Stomach (tissue), 4 donors: ENCODE measurements around the gene SPINT2.

ENCODE experiments used
- CTCF ChIP-seq, 7 experiments: fragments of 450-650 bp in 4 of 7; fragments of 200-600 bp in 3 of 7; sonication (generic) in 3 of 7; IDR thresholded peaks; one replicate each; pipeline ENCODE4 v1.5.1; 2016 to 2019; ENCODE audit warnings: antibody characterized with exemption in 7 of 7, control low read depth in 2 of 7, mild to moderate bottlenecking in 1 of 7
- EP300 ChIP-seq: sonication (generic); formaldehyde crosslinking; IDR thresholded peaks from one replicate; pipeline ENCODE4 v1.6.1; 2017; ENCODE audit warnings: antibody characterized with exemption
- POLR2A ChIP-seq, 4 donors: fragments of 450-650 bp; IDR thresholded peaks; one replicate each; pipeline ENCODE4 v1.6.1; 2016; ENCODE audit warnings: antibody characterized with exemption in 4 of 4, control low read depth in 2 of 4, mild to moderate bottlenecking in 1 of 4, moderate library complexity in 1 of 4
- POLR2AphosphoS5 ChIP-seq, 3 donors: sonication (generic); formaldehyde crosslinking; IDR thresholded peaks; one replicate each; pipeline ENCODE4 v1.6.1; 2016; ENCODE audit warnings: antibody characterized with exemption in 3 of 3

GRCh38 chr19:38307076-38307475 is 42.7 kb downstream of the SPINT2 start:
- TF ChIP-seq POLR2A (IDR thresholded peaks at IDR 0.05) (no peak), CTCF (IDR thresholded peaks at IDR 0.05) (no peak), EP300 (no peak), POLR2AphosphoS5 (IDR thresholded peaks at IDR 0.05) (no peak)
